GM10266 (cell line): ENCODE results near the gene HOXA5.

ENCODE experiments used
- DNase-seq: peaks from one replicate; pipeline ENCODE4 v3.0.0; 2012; ENCODE audit errors: extremely low spot score
- CTCF ChIP-seq: IDR thresholded peaks from 2 replicates; pipeline ENCODE4 v1.5.1; 2012; ENCODE audit warnings: mild to moderate bottlenecking, low read depth; ENCODE audit not compliant: control insufficient read depth, insufficient read depth; ENCODE audit errors: missing control alignments

The HOXA5 gene

GRCh38 chr7:27166531-27167505, 23.3 kb upstream of the HOXA5 start:
- DNase-seq: no peak
- no peak for TF ChIP-seq CTCF

- DNase-seq: no peak
- TF ChIP-seq CTCF: no peak
These were observed 22.6 kb upstream of the HOXA5 start for GRCh38 chr7:27165996-27166530.

GRCh38 chr7:27165089-27165995, 21.9 kb upstream of the HOXA5 start, which contains the start of gene HOXA9:
Gene HOXA9, minus strand, starts transcription at chr7:27165537. Its CDS starts 80 bp downstream, at chr7:27165457.
- no peak for DNase-seq
- no peak for TF ChIP-seq CTCF

- DNase-seq: no peak
- TF ChIP-seq CTCF: no peak
These were observed 21.0 kb upstream of the HOXA5 start for GRCh38 chr7:27164367-27165088.

- no peak for TF ChIP-seq CTCF
- DNase-seq: no peak
These were observed 20.5 kb upstream of the HOXA5 start for GRCh38 chr7:27164045-27164366.

- no peak for DNase-seq
- TF ChIP-seq CTCF: no peak
These were observed 20.0 kb upstream of the HOXA5 start for GRCh38 chr7:27163288-27164044.
